ENCODE measurements around the gene MAGI1.

Gene MAGI1

GRCh38 chr3:65785065-65785645, 253.6 kb downstream of the MAGI1 start:
- peak; percentile 42 for DNase-seq

DNA sequence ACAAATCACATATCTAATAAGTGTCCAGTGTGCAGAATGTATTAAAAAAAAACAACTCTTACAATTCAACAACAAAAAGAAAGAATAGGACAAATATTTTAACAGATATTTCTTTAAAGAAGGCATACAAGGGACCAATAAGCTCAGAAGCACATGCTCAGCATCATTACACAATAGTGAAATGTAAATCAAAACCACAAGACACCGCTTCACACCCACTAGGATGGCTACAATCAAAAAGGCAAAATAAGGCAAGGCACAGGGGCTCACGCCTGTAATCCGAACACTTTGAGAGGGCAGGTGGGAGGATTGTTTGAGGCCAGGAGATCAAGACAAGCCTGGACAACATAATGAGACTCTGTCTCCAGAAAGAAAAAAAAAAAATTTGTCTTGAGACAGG, 255.6 kb downstream of the MAGI1 start:
- DNase-seq = no peak

- DNase-seq = no peak
Measured at GRCh38 chr3:65781594-65781993, 257.1 kb downstream of the MAGI1 start.

GRCh38 chr3:65779390-65779789, 259.3 kb downstream of the MAGI1 start:
- no peak for DNase-seq

- DNase-seq = no peak
Measured at GRCh38 chr3:65778968-65779367, 259.8 kb downstream of the MAGI1 start.

GRCh38 chr3:65777050-65777449, 261.7 kb downstream of the MAGI1 start:
- DNase-seq = no peak

DNA sequence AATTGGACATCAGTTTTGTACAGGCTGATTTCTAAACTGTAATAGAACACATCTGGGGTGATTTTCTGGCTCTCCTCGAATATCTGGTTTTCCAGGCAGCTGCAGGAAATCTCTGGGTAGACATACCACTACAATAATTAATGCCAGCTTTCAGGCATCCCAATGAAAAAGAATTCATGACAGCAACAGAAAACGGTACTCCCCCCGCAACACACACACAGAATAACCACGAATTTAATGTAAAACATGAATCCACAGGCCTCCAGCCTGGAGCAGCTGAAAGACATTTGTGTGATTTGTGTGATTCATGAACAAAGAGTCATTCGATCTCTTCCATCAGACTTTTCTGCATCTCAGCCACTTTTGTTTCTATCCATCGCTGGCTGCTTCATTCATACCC, 262.2 kb downstream of the MAGI1 start:
- no peak for DNase-seq

- no peak for DNase-seq
Measured at GRCh38 chr3:65776081-65776480, 262.6 kb downstream of the MAGI1 start.

GRCh38 chr3:65772758-65773157, 266.0 kb downstream of the MAGI1 start:
- no peak for DNase-seq

GRCh38 chr3:65767551-65767950, 271.2 kb downstream of the MAGI1 start:
- DNase-seq = no peak

- no peak for DNase-seq
Measured at GRCh38 chr3:65762235-65762580, 276.5 kb downstream of the MAGI1 start.

DNA sequence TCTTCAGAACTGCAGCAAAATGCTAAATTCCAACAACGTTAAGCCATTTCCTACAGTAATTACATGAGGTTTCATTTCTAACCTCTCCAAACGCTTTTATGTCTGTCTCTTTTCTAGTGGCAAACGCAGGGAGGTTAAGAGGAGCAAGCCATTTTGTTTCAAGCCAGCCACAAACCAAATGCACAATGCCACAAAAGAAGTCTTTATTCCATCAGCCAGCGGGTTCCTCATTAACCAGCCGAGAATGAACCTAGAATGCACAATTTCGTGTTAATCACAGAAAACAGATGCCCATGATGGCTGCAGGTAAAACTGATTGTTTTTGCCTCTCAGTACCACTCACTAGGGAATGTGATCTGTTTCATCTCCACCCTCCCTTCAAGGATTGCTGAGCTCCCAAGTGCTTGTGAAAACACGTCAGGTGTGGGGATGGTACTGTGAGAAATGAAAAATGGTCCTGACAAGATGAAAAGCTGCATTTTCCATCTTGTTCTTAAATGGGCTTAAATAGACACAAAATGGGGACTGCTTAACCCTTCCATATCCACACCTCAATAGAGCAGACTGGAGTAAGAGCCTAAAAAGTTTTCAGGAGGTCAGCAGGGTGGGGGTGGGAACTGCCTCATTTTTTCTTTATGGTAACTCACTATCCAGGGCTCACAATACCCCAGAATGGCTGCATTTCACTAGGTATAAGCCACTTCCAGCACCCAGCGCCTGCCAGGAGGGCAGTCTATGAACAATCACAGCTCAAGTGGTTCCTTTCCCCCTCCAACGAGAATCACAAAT, 277.1 kb downstream of the MAGI1 start:
- no peak for DNase-seq

- no peak for DNase-seq
Measured at GRCh38 chr3:65758876-65759598, 279.7 kb downstream of the MAGI1 start.

GRCh38 chr3:65758438-65758837, 280.3 kb downstream of the MAGI1 start:
- no peak for DNase-seq

- DNase-seq = no peak
Measured at GRCh38 chr3:65752636-65753035, 286.1 kb downstream of the MAGI1 start.

GRCh38 chr3:65751123-65751700, 287.5 kb downstream of the MAGI1 start:
- no peak for DNase-seq

DNA sequence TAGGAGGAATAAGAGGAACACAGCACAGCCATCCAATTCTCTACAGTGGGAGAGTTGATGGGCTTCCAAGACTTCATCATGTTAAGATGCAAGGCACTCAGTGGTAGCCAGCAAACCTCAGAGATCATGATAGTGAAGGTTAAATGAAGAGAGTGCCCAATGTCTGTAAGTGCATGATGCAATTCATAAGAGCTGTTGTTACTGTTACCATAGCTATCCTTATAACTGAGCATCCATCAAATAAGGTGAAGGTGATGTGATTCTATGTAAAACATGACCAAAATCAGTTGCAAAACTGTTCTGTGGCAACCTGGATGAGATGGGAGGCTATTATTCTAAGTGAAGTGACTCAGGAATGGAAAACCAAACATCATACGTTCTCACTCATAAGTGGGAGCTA, 289.7 kb downstream of the MAGI1 start:
- DNase-seq = no peak

GRCh38 chr3:65748326-65748725, 290.4 kb downstream of the MAGI1 start:
- no peak for DNase-seq

- no peak for DNase-seq
Measured at GRCh38 chr3:65746848-65747247, 291.9 kb downstream of the MAGI1 start.

DNA sequence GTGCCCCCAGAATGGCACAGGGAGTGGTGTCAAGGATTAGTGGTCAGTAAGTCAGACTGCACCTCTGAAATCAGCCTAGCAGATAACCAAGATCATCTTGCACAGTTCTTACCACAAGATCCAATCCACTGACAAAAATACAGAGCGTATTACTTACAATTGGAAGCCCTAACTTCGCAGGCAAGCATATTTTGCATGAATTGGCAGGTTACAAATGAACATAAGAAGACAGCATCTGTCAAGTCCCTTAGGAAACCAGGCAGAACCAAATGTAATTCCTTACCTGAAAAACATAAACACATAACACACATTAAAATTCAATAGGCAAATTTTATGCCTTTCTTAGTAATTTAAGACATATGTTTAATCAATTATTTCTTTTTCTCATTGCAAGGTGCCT, 293.4 kb downstream of the MAGI1 start:
- no peak for DNase-seq

GRCh38 chr3:65742914-65743313, 295.8 kb downstream of the MAGI1 start:
- no peak for DNase-seq

DNA sequence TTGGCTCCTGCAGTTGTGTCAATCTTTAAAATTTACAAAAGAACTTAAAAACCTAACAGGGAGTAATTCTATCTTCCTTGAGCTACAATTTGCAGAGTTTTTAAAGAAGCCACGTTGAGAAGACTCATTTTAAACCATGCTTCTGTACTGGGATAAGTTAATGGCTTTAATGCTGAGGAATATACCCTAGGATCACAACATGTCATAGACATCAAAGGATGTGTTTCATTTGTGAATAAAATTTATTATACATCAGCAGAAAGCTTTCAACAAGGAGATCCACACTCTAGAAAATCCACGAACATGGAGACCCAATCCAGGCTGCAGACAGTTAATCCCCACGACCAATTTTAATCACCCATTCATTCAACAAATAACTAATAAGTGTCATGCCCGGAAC, 297.2 kb downstream of the MAGI1 start:
- no peak for DNase-seq

DNA sequence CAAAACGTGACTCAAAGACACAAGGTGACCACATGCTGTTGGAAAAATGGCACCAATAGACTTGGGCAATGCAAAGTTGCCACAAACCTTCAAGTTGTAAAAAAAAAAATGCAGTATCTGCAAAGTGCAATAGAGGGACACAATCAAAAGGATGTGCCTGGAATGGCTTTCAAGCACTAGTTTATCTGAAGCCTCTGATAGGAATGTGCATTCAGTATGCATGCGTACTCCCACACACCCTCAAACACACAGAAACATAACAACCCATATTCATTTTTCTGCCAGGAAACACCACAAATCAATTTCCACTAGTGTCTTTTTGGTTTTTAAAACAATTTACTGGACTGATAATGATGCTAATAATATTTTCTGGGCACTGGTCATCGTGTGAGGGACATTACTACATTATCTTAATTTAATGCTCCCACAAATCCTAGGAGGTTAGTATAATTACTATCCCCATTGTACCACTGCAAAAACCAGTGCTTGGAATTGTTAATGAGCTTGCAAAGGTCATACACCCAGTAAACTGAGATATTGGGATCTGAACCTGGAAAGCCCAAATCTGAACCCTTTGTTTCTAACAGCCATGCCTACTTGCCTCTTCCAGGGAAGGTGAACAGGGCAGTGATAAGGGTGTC, 298.7 kb downstream of the MAGI1 start:
- DNase-seq = no peak
